Esophagus muscularis mucosa (tissue), 3 donors: ENCODE measurements around the gene PDHX.

ENCODE experiments used
- CTCF ChIP-seq, 3 experiments: fragments of 200-600 bp in 2 of 3; fragments of 450-650 bp in 1 of 3; sonication (generic) in 2 of 3; IDR thresholded peaks; one replicate each; pipeline ENCODE4 v1.5.1; 2017 to 2019; ENCODE audit warnings: antibody characterized with exemption in 3 of 3, mild to moderate bottlenecking in 2 of 3, moderate library complexity in 1 of 3
- POLR2A ChIP-seq: fragments of 450-650 bp; IDR thresholded peaks from one replicate; pipeline ENCODE4 v1.6.1; 2017; ENCODE audit warnings: antibody characterized with exemption, moderate library complexity, mild to moderate bottlenecking, low read depth
- POLR2AphosphoS5 ChIP-seq, 2 donors: sonication (generic); formaldehyde crosslinking; IDR thresholded peaks; one replicate each; pipeline ENCODE4 v1.6.1; 2017; ENCODE audit warnings: antibody characterized with exemption in 2 of 2

DNA sequence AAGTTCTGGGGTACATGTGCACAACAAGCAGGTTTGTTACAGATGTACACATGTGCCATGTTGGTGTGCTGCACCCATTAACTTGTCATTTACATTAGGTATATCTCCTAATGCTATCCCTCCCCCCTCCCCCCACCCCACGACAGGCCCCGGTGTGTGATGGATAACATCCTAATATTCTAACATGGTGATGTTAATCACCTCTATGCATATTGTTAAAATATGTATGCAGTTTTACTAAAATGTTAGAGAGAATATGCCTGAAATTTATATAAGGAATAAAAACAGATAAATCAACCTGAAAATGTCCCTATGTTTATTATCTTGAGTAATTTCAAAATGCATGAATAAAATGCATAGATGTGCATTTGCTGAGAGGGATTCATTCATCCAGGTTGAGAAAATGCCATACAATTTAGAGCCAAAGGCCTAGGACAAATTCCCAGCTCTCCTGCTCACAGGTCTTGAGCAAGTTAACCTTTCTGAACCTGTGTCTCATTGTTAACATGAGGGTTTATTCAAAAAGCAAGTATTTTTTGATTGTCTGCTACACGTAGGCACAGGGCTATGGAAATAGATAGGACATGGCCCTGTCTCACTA is 38.9 kb upstream of the PDHX start:
- TF ChIP-seq CTCF (IDR thresholded peaks at IDR 0.05) (no peak), POLR2AphosphoS5 (IDR thresholded peaks at IDR 0.05) (no peak), POLR2A (no peak)
